Mammary epithelial cell (primary cell): Measurements from ENCODE around the gene STAT3.

Experiments used
- CTCF ChIP-seq, 2 donors: IDR thresholded peaks in 1 of 2; conservative IDR thresholded peaks in 1 of 2; 2 replicates each; pipeline ENCODE4 v1.5.1; 2011 to 2012; ENCODE audit warnings: inconsistent platforms in 2 of 2, low read length in 2 of 2, mild to moderate bottlenecking in 2 of 2, control low read depth in 1 of 2, low read depth in 1 of 2; ENCODE audit not compliant: insufficient read depth in 1 of 2; ENCODE audit errors: extremely low read depth in 1 of 2
- EZH2 ChIP-seq: IDR thresholded peaks from 2 replicates; pipeline ENCODE4 v1.6.1; 2012; ENCODE audit warnings: low read length, inconsistent platforms, borderline replicate concordance

- TF ChIP-seq CTCF (conservative IDR thresholded peaks at IDR 0.05 in 1 of 2, IDR thresholded peaks at IDR 0.05 in 1 of 2; ENCODE audit: extremely low read depth in 1 of 2, insufficient read depth in 1 of 2, low read depth in 1 of 2, low read length in 2 of 2) (no peak), EZH2 (no peak)
Observed at GRCh38 chr17:42381898-42382297, 6.3 kb downstream of the STAT3 start.
